Endometrial microvascular endothelial cells (primary cell): Measurements from ENCODE around the gene EPM2A. TPM values are rescaled to one million over a fixed set of nuclear protein-coding genes. Genes with fewer than 3 reads are reported as not detected.

Experiments
- in situ Hi-C: cut with HindIII; loops from 2 replicates; pipeline ENCODE4 v1.10.0; 2017; ENCODE audit warnings: low sequenced_read_pairs, low pct_unique_long_range_greater_than_20kb; ENCODE audit errors: inconsistent ontology term
- total RNA-seq: library from RNA; depleted of rRNA; stranded (reverse); fragments of >200 nt; gene quantifications from one replicate; pipeline ENCODE4 v1.2.3, GENCODE V29; 2015; ENCODE audit errors: inconsistent ontology term

The EPM2A gene
- total RNA-seq, 1 donor from 2014 or later: 4.2 TPM

DNA sequence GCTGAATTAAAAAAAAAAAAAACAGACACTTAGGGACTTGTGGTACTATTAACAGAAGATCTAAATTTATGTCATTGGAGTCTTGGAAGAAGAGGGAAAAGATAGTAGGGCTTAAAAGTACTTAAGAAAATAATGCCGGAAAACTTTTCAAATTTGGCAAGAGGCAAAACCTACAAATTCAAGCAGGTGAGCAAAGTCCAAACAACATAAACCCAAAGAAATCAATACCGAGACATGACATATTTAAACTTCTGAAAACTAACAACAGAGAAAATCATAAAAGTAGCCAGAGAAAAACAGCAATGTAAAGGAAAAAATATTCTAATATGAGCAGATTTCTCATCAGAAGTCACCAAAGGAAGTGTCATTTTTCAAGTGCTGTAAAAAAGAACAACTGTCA, 44.4 kb downstream of the EPM2A start:
- in situ Hi-C loops: no loop called here

DNA sequence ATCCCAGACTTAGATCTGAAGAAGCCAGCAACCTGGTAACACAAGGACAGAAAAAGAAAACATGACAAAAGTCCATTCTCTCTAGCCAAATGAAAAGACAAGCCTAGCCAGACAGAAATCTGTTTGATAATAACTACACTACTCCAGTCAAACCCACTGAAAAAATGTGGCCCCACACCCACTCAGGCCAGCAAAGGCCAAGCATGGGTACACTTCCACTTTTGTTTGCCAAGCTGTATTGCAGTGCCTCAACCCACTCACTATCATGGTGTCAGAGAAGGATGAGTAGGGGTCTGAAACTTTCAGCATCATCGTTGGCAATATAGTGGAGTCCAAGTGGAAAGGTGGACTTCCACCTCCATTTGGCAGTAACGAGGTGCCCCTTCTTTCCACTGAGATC, 45.8 kb downstream of the EPM2A start:
- in situ Hi-C loops: no loop called here

DNA sequence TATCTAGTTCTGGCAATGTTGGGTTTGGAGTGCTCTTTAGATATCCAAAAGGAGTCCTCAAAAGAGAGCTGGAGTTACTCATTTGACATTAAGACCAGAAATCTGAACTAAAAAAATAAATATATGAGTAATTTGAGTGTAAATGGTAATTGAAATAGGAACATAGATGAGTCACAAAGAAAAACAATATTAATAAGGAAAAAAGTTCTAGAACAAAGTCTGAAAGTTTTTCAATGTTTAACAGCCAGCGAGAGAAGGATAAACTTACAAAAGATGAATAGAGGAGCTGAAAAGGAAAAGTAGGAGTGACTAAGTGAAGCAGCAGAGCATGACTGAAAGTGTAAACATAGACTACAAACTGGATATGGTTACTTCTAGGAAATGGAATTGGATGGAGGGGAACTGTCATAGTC, 46.8 kb downstream of the EPM2A start:
- in situ Hi-C loops: no loop called here

DNA sequence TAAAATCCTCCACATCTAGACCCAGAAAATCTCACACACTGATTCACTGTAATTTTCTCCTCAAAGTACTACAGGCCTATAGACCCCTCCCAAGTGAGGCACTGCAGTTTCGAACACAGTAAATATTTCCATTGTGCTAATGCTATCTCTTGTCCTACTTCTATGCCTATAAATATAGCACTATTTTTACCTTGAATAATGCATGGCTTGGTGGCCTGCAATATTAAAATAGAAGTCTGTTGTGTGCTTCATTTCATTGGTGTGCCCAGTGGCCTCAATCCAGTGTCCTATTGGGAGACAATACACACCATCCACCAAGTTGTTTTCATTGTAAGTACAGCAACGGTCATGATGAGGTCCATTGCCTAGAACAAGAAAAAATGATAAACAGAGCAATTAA, 49.4 kb downstream of the EPM2A start:
- in situ Hi-C loops: no loop called here

DNA sequence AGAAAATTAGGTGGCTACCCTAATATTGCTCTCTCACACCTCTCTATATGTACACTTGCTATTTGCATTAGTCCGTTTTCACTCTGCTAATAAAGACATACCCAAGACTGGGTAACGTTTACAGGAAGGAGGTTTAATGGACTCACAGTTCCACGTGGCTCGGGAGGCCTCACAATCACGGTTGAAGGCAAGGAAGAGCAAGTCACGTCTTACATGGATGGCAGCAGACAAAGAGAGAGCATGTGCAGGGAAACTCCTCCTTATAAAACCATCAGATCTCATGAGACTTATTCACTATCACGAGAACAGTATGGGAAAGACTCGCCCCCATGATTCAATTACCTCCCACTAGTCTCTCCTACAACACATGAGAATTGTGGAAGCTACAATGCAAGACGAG, 53.4 kb downstream of the EPM2A start:
- in situ Hi-C loops: no loop called here

DNA sequence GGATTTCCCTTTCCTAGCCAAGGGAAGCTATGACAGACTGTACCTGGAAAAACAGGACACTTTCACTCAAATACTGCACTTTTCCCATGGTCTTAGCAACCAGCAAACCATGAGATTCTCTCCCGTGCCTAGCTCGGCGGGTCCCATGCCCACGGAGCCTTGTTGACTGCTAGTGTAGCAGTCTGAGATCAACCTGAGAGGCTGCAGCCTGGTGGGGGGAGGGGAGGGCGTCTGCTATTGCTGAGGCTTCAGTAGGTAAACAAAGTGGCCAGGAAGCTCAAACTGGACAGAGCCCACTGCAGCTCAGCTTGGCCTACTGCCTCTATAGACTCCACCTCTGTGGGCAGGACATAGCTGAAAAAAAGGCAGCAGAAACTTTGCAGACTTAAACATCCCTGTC, 61.8 kb downstream of the EPM2A start:
- in situ Hi-C loops: no loop called here

DNA sequence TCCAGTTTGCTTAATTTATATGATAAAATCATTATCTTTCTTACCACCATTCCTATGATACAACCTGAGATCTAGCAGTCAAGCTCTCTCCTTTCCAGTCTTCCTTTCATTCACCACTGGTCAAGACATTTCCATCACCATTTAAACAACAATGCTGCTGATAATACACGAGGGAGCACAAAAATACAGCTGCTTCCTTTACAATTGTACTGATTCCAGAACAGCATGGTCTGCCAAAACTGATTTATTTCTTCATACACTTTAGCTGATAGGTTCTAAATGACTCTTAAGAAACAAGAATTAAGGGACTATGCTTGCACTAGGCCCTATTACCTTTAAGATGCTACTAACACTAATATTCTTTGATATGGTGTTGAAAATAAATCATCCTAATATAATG, 65.0 kb downstream of the EPM2A start:
- in situ Hi-C loops: no loop called here

DNA sequence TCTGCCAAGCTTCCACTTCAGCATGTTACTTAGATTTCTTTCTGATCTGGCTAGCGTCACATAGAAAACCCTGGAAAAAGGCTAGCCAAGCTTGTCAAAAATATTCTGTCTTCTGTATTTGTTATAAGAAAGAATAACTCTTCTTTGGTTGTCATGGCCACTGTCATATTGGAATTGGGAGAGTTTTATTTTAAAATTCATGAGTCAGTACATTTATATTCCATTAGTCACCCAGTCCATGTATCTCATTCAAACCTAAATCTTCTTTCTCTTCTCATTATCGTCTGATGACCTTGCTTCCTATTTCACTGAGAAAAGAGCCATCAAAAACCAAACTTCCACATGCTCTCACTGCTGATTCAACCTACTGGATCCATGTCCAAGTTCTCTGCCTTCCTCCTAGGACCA, 65.7 kb downstream of the EPM2A start:
- in situ Hi-C loops: no loop called here

DNA sequence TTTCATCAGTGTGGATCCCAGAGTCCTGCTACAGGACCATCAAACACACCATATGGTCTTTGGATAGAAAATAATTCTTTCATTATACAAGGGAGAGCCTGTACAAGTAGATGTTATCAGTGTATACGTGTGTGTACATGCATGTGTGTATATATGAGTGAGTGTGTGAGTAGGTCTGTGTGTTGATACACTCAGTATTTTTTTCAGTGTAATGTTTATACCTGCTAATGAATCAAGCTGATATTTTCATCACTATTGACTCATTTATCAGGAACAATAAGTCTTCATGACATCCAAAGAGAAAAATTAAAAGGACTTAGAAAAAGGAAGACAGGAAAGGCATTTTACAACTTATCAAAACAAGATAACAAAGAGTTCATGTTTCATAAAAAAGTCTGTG, 66.5 kb downstream of the EPM2A start:
- in situ Hi-C loops: no loop called here

DNA sequence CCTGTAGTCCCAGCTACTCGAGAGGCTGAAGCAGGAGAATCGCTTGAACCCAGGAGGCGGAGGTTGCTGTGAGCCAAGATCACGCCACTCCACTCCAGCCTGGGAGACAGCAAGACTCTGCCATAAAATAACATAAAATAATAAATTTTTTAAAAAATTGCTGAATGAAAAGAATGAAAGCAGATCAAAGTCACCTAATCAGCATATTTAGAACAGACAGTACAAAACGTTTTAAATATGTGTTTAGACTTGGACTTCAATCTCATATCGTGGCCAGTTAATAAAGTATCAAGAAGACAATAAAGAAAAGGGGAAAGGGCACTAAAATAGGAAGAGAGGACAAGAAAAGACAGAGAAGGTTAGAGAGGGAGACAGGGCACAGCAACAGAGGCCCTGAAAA, 74.6 kb downstream of the EPM2A start:
- in situ Hi-C loops: no loop called here

DNA sequence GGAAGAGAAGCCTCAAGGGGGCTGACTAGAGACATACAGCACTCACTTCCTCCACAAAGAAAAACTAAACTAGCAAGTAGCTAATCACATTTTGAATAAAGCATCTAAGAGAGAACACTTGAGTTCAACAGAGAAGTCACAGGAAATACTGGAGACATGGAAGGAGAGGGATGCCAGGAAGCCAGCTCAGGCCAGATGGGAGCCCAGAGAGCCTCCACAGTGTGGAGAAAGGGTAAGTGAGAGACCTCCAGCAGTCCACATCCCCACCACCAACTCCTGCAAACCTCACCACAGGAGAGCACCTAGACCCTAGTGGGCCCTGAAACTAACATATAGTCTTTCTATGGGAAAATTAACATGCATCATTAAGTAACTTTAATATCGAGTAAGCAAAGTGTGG, 79.2 kb downstream of the EPM2A start:
- in situ Hi-C loops: no loop called here

DNA sequence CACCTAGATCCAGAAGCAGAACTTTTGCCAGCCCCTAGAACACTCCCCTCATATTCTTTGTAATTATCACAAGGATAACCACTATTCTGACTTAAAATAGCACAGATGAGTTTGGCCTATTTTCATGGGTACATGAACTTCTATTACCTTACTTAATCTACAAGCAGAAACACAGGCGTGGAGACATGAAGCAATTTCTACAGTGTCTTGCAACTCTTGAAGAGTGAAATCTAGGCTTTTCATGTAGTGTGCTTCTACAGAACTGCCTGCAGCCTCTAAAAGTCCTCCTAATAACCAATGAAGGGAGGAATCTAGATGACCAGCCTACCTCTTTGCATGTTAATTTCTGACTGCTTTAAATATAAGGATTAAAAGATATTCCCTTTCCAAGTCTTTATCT, 82.7 kb downstream of the EPM2A start:
- in situ Hi-C loops: no loop called here

DNA sequence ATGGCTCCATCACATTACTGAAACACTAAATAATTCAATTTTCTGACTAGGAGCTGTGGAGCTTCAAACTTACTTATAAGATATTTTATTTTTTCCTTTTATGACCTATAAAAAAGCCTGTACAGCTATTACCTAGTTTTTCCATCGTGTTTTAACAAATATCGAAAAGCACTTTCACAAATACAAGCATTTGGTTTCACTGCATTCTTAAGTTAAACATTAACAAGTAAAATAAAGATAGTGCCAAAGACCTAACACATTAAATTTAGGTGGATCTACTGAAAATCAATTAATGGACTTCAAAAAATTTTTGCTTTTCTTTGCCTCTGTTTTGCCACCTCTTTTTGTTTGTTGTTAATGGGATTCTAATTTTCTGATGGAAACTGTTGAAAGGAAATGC, 83.3 kb downstream of the EPM2A start:
- in situ Hi-C loops: no loop called here

DNA sequence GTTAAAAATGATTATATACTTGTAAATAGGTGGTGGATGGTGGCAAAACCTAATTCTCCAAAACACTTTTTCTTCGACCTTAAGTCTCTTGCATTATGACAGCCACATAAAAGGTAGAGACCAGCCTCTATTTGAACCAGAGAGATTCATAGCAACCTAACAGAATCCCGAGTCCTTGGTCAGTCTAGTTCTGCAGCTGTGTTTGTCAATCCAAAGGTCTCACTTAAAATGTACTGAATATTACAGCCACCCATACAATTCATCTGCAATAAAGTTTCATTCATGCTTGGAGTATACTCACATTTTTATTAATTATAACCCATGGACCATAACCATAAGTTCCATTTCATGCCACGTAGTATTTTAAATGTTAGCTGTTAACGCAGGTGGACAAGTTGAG, 87.2 kb downstream of the EPM2A start:
- in situ Hi-C loops: no loop called here

DNA sequence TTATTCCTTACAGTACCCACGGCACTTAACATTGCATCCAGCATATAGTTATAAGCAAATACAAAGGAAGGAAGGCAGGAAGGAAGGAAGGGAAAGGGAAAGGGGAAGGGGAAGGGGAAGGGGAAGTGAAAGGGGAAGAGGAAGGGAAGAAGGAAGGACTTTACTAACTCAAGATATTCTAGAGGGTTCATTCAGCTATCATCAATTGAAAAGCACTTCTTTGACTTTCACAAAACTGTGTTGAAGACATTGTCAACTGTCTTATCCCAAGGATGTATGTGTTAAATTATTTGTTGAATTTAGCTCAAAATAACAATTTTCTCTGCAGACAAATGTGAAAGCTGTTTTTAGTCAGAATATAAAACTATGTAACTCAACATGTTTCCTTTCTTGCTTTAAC, 87.7 kb downstream of the EPM2A start:
- in situ Hi-C loops: no loop called here

DNA sequence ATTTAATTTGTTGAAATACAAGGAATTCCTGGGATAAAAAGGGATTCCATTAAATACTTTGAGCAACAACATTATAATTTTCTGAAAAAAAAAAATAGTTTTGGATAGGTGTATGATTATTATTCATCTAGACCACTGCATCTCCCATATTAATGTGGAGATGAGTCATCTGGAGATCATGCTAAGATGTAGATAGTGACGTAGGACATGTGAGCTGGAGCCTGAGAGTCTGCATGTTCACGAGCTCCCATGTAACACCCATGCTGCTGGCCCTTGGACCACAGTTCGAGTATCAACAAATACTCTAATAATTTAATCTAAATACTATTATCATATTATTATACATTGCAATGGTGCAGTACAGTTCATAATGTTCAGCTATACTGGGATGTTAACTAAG, 91.6 kb downstream of the EPM2A start:
- in situ Hi-C loops: no loop called here

DNA sequence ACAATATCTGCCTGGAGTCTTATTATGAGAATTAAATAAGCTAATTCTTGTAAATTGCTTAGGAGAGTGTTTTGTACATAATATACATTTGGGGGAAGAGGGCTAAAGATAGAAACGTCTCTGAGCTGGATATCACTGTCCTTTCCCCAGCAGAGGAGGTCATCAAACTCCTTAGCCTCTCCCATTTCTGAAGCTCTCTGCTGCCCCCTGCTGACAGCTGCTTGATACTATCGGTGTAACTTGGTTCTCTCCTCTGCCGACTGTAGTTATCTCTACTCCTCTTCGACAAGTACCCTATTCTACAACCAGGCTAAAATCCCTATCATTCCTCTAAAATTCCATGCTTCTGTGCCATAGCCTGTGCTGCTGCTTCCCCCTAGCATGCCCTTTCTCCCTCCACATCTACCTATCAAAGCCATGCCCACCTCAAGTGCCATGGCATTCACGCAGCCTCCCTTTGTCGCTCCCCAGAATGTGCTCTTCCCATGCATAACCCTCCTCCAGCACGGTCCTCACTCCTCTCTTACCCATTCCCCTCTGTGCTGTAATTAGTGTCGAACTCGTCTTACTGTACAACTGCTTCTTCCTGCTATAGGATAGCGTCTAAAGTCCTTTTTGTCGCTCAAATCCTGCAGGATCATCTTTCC, 101.2 kb downstream of the EPM2A start:
- in situ Hi-C loops: no loop called here

DNA sequence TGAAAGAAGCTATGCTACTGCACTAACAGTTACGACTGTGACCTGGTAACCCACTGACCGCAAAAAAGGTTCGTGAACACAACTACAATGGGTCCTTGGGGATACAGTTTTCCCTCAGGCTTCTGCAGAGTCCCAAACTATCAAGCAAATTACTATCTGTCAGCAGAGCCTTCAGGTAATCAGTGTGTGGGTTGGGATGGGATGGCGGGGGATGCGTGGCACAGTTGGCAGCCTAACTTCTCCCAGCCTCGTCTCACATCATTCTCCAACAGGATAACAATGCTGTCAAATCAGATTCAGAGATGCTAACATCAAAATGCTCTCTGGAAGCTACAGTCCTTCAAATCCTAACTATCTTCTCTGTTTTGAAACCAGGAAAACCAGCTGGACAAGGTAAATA, 102.3 kb downstream of the EPM2A start:
- in situ Hi-C loops: no loop called here

DNA sequence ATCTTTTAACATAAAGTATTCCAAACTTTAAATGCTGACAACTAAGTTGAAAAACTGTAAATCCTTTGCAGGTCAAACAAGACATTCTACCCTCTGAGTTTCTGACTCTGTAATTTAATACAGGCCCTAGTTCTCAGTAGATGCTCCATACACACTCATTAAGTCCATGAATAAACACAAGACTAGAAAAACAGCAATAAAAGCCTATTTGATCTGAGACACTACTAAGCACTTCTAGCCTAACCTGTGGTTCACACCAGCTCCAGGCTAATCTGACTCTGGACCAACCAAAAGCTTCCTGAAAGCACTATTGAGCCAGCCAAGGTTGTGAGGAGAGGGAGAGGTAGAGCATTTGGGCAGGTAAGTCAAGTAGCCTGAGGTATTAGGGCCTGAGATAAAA, 103.9 kb downstream of the EPM2A start:
- in situ Hi-C loops: no loop called here

DNA sequence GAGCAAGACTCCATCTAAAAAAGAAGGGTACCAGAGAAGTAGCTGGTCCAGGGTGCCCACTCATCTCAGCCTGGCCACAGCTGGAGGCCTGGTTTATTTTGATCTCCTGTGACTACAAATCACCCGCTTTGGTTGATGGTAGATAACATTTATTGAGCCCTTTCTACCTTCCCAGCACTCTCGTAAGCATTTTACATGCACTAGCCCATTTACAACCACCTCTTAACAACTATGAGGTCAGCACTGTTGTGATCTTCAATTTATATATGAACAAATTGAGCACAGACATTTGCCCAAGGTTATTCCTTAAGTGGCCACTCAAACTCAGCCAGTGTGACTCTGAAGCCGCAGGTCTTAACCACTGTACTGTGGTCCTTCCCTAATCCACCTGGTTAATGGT, 104.7 kb downstream of the EPM2A start:
- in situ Hi-C loops: no loop called here

DNA sequence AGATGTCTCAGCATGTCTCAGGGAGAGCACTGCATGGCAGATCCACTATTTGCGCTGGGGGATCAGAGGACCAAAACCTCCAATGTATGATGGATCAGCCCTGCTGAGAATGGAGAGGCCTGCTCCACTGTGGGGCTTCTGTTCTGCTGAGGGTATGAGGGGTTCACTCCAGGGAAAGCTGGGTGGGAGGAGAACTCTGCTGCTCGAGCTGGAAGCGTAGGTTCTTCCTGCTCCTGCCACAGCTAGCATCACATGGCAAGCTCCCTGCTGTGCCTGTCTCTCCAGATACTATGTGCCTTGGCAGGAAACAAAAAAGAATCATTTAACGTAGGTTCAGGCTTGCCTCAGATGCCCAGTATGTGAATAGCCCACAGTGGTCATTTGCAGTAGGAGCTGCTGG, 105.8 kb downstream of the EPM2A start:
- in situ Hi-C loops: no loop called here
